GM19468 (cell line): ENCODE measurements around the gene RASSF8.
A peak's percentile ranks its signal among the peaks of the same experiment; 100 is the strongest.

ENCODE experiments used
- ATAC-seq: cut with Tn5 transposase; IDR thresholded peaks from one replicate; pipeline ENCODE4 v1.9.1; 2021; ENCODE audit warnings: mild to moderate bottlenecking, moderate library complexity, moderate number of reproducible peaks; ENCODE audit not compliant: unreplicated experiment; ENCODE audit errors: extremely low read depth

Gene RASSF8

DNA sequence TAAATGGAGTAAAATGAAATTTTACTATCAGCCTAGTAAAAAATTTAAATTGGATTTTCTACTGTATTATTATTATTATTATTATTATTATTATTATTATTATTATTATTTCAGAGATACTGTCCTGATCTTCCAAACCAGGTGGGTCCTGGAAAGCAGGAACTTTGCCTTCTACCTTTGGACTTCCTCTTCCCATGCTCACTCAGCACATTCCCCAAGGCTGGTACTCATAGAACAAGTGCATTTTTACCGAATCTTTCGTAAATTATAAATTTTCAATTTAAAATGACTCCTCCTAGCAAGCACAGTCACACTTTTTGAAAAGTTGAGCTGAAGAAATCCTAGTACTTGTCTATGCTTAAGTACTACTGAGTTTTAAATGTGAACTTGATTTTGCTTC lies 136.7 kb downstream of the RASSF8 start:
- no peak for ATAC-seq

DNA sequence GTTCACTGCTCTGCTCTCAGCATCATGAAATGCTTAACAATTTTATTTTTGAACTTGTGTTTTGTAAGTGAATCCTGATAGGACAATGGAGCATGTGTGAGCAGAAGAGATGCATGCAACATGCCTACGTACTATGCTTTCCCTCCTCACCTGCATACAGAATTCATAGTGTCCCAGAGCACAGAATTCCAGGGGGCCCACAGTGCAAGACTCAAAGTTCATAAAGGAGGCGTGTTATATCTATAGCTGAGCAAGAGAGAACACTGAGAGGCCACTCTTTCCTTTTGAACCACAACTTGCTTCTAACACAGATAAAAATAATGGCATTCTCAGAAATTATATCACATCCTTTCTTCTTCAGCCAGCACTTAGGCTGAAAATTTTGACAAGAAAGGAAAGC lies 137.6 kb downstream of the RASSF8 start:
- ATAC-seq = no peak

DNA sequence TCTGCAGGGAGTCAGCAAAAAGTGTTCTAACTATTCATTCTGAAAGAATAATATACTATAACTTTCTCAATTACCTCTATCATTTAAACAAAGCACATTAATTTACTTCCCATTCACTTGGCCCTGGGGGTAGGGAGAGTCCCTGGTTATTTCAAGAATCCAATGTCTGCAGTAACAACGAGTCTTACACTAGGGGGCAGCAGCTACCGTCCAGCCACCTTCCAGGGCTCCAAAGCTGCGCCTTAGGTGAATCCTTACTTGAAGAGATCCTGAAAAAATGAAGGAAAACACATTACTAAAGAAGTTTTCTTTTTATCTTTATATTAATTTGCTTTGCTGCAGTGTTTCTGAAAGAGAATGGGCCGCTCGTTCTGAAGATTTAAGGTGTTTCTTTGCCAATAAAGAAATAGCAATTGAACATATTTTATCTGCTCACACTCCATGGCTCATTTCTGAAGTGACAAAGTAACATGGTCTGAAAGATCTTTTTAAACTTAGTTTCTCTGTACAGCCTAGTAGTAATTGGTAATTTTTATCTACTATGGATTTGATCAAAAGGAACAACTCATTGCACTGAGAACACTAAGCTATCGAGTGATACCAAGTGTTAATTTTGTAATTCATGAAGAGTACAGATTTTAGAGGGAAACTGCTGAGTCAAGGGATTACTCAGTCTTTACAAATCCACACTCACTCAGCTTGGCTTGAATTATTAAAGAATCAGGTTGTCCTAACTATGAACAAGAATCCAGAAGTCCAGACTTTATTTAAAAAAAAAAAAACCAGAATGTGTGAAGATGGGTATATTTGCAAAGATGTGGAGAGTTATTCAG lies 138.8 kb downstream of the RASSF8 start:
- no peak for ATAC-seq

DNA sequence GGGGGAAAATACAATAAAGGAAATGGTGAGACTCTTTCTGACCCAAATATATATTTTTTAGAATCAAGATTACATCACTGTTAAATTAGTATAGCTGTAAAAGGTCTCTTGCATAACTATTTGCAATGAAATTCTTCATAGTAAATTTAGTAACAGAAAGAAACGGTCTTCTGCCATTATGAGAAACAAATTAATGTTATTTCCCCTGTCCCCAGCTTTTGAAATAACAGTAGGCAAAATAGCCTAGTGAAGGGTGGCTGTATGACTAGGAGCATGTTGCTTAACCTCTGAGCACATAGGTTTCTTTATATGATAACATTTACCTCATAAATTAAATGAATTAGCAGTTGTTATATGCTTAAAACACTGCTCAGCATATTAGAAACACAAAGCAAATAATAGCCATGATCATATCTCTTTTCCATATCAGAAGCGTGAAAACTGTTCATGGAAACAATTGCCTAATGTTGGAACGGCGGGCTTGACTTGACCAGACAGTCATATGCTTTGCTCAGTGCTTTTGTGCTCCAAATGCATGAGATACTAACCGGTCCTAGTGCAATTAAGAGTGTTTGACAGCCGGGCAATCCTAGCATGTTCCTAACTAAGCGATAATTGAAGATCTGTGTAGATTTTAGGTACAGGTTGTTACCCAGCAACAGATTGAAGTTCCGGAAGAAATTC lies 142.3 kb downstream of the RASSF8 start:
- ATAC-seq = no peak

DNA sequence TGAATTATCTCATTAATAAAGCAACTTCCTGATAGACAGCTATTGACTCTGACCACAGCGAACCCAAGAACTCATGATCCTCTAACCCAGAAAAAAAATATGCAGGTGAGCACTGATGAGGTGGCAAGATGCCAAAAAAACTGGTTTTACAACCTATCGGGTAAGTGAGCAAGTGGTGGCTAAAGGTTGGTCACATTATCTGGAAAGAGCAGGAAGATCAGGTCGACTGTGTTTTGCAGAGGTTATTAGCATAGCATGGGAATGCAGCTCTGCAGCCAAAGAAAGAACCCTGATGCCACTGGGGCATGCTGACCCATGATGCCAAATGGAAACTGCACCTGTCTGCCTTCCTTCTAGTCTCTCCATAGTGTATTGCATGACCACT lies 142.9 kb downstream of the RASSF8 start:
- no peak for ATAC-seq

DNA sequence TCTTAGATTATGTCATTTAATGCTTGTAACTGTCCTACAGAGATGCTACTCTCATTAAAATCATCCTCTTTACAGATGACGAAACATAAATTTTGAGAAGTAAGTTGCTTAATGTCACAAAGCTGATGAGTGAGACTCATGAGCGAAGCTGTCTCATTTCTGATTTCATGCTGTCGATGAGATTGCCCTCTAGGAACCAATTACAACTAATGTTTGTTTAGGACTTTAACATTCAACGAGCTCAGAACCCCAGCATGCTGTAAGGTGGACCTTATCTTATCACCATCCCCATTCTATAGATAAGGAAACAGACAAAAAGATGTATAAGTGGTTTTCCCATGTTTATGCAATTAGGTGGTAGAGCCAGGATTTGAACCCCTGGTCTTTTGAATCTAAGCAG lies 143.3 kb downstream of the RASSF8 start:
- ATAC-seq = no peak

DNA sequence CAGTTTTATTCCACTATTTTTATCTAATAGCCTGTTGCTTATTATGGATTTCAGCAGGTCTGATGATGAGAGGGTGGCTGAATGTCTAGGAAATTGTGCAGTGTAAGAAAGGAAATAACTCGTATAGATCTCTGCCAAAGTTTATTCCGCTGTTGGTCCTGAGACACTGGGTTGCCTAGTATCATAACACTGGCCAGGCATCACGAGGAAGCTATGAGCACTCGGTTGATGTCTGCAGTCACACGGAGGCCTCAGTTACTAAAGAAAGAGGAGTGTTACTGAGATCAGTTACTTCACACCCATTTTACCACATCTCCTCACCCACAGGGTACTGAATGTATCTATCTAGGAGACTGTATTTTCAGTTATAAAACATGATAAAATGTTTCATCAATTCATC lies 144.5 kb downstream of the RASSF8 start:
- no peak for ATAC-seq

DNA sequence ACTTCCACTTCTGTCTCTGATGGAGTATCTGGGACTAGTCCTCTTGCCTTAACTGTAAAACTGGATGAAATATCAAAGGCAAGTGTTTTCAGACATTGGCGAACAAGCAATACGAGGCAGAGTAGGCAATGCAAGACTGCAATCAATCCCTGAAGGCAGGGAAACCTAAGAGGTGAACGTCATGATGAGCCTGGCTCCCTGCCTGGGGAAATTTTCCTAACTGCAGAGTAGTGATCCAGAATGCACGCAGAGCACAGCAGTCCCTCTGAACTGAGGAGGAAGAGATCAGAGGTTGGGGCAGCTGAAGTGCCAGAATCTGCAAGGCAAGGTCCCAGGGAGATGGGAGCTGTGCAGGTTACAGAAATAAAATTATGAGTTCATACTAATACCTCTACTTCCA lies 147.9 kb downstream of the RASSF8 start:
- no peak for ATAC-seq

DNA sequence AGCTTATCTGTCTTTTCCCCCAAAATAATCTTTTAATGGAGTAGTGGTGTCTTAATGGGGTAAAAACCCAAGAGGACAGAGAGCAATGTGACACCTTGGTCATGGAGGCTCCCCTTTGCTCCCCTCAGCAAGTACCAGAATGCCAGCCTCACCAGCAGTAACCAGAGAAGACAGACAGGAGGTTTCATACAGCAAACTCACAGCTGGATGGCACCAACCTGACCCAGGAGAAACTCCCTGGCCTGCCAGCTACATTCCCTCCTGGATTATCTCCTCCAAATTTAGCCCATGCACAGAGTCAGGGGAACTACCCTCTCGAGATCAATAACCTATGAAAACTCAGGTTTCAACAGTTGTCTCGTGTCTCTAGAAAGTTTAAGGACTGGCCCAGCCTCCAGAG lies 150.4 kb downstream of the RASSF8 start:
- no peak for ATAC-seq

DNA sequence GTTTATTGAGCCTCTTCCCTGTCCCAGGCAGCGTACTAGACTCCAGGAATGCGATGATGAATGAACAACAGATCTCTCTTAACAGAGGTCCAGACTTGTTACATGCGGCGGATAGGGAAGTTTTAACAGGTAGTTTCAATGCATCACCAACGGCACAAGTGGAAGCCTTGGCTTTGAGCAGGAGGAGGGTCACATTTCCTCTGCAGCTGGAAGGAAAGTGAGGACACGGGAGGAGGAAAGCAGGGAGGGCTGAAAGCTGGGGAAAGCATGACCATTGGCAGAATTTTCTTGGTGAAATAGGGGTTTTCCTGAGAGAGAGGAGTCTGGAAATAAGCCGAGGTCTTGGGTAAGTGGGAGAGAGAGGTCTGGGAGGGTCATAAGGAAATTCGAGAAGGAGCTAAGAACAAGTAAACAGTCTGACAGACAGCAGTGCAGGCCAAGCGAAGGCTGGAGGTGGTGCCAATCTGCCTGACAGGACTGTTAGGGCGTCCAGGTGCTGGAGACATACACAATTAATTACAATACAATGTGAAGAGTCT lies 150.9 kb downstream of the RASSF8 start:
- no peak for ATAC-seq

DNA sequence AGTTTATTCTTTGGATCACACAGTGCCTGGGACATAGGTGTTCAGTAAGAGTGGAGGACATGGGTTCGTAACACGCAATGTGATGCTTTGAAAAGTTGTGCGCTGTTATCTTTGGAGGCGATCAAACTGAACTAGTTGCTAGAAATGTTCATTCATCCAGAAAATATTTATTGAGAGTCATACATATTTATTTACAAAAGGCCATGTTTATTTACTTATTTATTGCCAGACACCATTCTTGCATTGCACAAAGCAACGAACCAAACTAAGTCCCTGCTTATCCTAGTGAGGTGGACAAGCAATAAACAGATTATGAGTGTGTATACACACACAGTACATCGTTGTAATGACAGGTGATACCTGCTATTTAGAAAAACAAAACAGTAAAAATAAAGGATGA lies 153.8 kb downstream of the RASSF8 start:
- no peak for ATAC-seq

DNA sequence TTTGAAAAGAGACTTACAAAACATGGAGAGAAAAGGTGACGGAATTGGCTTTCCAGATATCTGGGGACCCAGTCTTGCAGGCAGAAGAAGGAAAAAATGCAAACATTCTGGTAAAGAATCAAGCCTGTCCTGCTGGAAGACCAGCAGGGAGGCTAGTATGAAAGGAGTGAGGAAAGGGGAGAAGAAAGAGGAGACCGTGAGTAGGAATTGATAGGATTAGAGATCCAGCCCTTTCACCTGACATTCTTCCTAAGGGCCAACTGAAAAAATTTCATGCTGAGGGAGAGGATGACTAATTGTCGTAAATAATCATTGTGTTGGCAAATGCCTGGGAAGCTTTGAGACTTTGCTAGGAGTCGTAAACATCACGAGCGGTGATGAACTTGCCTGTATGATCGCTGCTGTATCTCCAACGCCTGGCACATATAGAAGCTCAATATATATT lies 154.2 kb downstream of the RASSF8 start:
- no peak for ATAC-seq

DNA sequence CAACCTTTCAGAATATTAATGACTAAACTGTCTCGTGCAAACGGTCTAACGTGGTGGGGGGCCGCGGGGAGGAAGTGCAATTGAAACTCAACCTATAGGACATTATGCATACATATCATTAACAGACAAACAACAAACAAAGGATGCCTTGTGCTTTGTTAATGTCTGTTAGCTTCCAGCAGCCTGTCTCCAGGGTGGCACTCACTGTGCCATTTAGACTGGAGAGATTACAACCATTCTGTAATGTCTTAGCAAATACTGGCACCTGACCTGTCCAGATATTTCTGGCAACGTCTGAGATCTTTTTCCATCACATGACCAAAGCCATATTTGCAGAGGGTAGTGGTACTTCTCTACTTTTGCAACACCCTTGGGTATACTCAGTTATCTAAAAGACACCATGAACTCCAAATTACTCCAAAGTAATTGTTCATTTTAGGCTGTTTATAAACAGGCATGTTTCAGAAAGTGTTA lies 154.7 kb downstream of the RASSF8 start:
- no peak for ATAC-seq

DNA sequence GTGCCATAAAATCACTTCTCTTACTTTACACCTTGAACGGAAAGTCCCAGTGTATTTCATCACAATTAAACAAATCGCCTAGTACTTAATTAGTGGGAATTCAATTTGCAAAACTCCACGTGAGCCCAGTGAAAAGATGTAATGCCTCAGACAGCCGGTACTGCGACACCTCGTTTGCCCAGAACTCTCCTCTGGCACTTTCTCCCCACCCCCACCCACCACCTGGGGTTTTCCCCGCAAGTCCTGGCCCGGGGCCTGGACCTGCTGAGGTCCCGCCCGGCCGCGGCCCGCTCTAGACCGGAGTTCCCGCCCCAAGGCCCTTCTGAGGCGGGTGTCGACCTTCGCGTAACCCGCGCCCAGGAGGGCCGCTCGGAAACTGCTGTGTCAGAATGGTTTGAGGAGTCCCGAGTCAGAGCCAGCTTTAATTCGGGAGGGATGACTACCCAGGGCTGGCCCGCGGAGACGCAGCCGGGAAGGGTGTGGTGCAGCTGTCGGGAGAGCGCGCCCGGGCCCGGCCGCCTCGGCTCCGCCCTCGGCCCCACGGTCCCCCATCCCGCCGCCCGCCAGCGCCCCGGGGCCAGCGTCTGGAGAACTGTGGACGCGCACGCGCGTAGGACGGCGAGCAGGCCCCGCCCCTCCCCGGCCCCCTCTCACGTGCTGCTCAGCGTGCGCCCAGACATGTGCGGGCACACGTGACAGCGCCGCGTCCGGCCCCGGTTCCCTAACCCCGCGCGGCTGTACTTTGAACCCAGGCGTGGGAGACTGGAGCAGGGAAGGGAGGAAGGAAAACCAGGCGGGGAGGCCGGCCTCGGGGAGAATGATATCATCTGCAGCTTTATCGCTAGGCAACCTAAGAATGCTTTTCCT lies 155.6 kb downstream of the RASSF8 start:
- peak; percentile 16 for ATAC-seq

DNA sequence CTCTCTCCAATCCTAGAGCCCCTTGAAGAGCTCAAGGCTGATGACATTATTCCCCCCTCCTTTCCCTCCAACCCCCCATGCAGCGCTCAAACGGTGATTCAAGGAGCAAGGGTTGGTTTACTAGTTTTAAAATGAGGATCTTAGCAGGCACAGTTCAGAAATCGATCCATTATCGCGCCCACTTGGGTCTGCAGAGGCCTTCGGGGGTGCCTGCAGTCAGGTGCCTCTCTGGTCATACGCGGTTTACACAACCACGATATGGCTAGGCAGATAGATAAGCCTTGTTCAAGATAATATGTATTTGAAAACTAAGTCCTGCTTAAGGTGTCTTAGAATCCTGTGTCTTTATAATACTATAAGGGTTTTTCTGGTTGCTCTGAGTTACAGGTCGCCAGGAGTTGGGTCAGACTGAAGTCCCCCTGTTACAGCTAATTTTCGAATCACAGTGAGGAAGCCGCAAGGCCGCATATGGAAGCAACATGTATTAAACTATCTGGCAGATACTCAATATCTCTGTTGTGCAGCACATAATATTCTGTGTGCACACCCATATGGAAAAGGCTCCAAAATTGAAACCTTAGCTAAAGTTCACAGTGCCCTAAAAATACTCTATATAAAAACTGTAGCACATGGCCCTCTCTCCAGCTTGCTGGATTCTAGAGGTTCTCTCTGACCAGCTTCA lies 156.4 kb downstream of the RASSF8 start:
- ATAC-seq = no peak

DNA sequence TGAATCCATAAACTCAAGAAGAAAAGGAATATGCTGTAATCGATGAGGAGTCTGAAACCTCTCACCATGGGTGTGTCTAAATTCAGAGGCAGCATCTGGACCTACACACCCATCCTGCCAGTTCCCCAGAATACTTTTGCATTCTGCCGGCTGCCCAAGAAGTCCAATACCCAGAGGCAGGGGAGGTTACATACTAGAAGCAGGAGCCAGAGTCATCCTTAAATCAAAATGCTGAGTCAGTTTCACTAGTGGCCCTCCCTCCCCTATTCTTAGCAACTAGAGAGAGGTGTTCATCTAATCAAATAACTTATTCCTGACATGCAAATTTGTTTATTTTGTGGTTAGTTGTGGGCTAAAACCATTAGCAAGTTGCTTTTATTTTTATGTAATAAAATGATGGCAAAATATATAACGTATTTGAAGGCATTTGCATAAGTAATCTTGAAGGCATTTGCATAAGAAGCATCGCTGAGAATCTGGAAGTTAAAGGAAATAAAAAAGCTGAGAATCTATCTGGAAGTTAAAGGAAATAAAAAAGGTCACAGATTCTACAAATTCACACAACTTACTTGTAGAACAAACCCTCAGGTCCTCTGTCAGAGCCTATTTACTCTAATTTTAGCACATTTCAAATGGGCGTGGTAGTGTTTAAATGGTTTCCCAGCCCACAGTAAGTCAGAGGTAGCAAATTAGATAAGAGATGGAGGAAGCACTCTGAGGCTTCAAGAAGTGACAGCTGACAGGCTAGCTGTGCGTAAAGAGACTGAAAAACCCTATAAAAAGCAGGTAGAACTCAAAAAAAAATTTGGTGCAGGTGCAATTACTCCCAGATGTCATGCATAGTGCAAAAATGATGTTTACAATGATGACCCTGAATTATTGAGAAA lies 158.6 kb downstream of the RASSF8 start:
- ATAC-seq = no peak

DNA sequence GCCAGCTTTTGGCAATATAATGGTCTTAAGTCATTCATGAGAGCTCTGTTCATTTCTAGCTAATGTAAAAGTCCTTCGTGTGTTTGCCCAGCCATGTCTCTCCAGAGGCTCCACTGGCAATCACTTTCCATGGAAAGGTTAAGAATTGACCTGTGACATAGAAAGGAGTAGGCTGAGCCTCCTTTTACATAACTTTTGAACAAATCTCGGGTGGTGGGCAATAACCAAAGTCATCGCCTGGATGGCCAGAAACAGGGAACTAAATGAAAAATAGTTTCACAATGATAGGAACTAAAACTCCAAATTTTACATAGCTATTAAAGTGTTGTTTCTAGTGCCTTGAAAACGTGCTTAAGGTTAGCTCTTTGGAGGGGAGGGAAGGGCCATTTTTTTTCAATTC lies 159.8 kb downstream of the RASSF8 start:
- no peak for ATAC-seq

DNA sequence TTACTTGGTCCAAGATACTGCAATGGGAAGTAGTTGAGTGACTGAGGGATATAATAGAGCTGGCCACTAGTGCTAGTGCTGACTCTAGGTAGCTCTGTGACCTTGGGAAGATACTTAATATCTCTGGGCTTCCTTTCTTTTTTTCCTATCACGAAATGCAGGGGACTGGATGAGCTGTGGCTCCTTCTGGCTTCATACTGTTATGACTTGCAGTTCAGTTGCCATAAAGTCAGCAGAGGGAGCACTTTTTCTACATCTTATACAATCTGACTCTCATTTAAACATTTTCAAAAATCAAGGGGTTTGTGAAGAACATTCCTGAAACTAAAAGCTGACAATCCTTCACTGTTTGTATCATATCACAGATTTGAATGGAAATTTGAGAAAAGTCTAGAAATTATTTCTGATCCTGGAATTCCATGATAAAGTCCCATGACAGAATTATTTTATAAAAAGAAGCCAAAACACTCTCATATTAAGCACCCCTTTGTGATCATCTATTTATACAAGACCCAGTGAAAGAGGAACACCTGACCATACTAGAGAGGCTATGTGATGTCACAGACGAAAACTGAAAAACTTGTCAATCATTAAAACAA lies 161.0 kb downstream of the RASSF8 start:
- ATAC-seq = no peak
